ENCODE results near the gene PPBP. TPM values are rescaled to one million over a fixed set of nuclear protein-coding genes. Genes with fewer than 3 reads are reported as not detected.
"Not testable (repeated sequence)": the region's sequence is repeated elsewhere in the genome, so short reads cannot be mapped to it uniquely, and the experiment has no call there.

PPBP gene
- total RNA-seq, 3 donors from 2014 or later, result not detected

DNA sequence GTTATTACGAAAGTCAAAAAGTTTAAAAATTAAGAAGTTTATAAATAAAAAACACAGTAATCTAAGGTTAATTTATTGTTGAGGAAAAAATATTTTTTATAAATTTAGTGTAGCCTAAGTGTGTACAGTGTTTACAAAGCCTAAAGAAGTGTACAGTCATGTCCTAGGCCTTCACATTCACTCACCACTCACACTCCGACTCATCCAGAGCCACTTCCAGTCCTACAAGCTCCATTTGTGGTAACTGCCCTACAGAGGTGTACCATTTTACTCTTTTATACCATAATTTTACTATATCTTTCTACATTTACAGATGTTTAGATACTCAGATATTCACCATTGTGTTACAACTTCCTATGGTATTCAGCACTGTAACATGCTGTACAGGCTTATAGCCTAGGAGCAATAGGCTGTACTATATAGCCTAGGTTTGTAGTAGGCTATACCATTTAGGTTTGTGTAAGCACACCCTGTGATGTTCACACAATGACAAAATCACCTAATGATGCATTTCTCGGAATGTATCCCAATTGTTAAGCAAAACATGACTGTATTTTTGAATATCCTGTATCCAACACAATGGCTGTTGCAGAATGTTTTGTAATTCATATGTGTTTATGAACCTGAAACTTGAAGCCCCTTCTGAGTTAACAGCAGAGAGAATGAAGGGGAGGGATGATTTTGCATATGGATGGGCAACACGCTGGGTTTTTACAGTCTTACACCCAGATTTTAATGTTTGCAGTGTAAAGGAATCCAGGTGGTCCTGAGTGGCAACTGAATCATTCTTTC is 3.1 kb downstream of the PPBP start:
- ATAC-seq, result no peak
- no peaks in the 10 kb centered on the region for H3K36me3 ChIP-seq (ENCODE audit: low read depth)
- H3K4me1 ChIP-seq (ENCODE audit: low read depth), result no peaks in the 10 kb centered on the region
- no peak overlapping the region for H3K4me3 ChIP-seq
- no peak for TF ChIP-seq CTCF (IDR thresholded peaks at IDR 0.05)
- intact Hi-C loops (cut with DNase I, micrococcal nuclease), result no loop called here
- no peaks in the 10 kb centered on the region for H3K9me3 ChIP-seq
- DNase-seq, result no peak

DNA sequence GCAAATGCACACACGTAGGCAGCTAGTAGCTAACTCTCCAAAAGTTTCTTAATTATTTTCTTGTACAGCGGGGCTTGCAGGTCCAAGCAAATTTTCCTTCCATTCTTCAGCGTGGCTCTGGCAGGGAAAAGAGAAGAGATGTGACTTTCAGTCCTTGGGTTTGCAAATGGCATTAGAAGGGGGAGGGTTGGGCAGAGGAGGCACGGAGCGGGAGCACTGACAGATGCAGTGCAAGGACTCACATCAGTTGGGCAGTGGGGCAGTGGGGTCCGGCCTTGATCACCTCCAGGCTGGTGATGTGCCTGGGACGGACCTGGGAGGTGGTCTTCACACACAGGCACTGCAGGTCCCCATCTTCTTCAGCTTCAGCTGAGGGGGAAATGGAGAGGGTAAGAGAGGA is 6.8 kb downstream of the PPBP start:
- H3K36me3 ChIP-seq (ENCODE audit: low read depth); H3K4me1 ChIP-seq (ENCODE audit: low read depth); ATAC-seq; intact Hi-C loops (cut with DNase I, micrococcal nuclease); H3K4me3 ChIP-seq; H3K9me3 ChIP-seq; DNase-seq: not testable (repeated sequence)

DNA sequence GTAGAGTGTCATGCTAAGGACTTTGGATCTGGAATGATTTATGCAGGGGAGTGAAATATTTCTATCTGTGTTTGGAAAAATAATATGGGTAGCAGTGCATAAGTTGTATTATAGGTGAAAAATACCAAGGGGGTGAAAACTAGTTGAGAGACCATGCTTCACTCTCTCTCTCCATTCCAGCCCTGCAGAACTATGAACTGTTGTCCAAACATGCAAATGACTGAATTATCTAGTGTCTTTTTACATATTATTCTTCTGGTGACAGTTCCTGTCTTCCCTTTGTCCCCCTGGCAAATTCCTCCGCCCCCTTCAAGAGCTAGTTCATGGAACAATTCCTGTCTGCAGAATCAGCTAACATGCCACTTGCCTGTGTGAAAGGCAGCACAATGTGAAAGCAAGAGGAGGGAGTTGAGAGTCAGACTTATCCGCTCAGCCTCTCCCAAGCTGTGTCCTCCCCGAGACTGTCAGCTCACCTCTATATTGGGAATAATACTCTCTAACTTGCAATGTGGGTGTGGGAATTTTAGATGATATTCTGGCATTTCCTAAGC is 8.5 kb downstream of the PPBP start:
- intact Hi-C loops (cut with DNase I, micrococcal nuclease), result no loop called here
- H3K4me3 ChIP-seq, result no peak overlapping the region
- DNase-seq (no peak), ATAC-seq (no peak)
- TF ChIP-seq CTCF (IDR thresholded peaks at IDR 0.05), result no peak
- H3K4me1 ChIP-seq (ENCODE audit: low read depth), result no peaks in the 10 kb centered on the region
- H3K9me3 ChIP-seq, result no peaks in the 10 kb centered on the region
- H3K36me3 ChIP-seq (ENCODE audit: low read depth), result no peaks in the 10 kb centered on the region

DNA sequence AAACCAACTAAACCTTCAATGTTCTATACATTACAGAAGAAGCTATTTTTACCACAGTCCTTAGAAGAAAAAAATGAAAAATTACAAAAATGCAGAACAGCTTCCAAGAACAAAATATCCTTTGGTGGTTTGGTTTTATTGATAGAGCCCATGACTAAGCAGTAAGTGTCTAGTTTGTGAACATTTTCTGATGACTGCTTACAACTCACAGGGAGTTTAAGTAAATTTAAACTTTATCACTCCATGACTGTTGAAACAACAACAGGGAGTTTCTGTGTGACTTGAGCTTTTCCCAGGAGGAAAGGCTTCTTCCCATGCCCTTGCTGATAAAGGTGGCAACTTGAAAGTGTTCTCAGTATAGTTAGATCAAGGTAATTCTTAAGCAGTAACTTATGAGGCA is 9.1 kb downstream of the PPBP start:
- H3K36me3 ChIP-seq (ENCODE audit: low read depth), result no peaks in the 10 kb centered on the region
- H3K4me1 ChIP-seq (ENCODE audit: low read depth), result no peaks in the 10 kb centered on the region
- intact Hi-C loops (cut with DNase I, micrococcal nuclease), result no loop called here
- H3K9me3 ChIP-seq, result no peaks in the 10 kb centered on the region
- ATAC-seq (peak; percentile 49), DNase-seq (no peak)
- no peak for TF ChIP-seq CTCF (IDR thresholded peaks at IDR 0.05)
- no peak overlapping the region for H3K4me3 ChIP-seq

- no peak overlapping the region for H3K4me3 ChIP-seq
- no peaks in the 10 kb centered on the region for H3K36me3 ChIP-seq (ENCODE audit: low read depth)
- ATAC-seq (no peak), DNase-seq (no peak)
- TF ChIP-seq CTCF (IDR thresholded peaks at IDR 0.05), result no peak
- H3K4me1 ChIP-seq (ENCODE audit: low read depth), result no peaks in the 10 kb centered on the region
- peaks cover 5% of the 10 kb centered on the region for H3K9me3 ChIP-seq
- intact Hi-C loops (cut with DNase I, micrococcal nuclease), result no loop called here
These were observed 11.3 kb downstream of the PPBP start for GRCh38 chr4:73976716-73977115.

- peaks cover 6% of the 10 kb centered on the region for H3K9me3 ChIP-seq
- H3K36me3 ChIP-seq (ENCODE audit: low read depth), result no peaks in the 10 kb centered on the region
- no peak overlapping the region for H3K4me3 ChIP-seq
- TF ChIP-seq CTCF (IDR thresholded peaks at IDR 0.05), result no peak
- intact Hi-C loops (cut with DNase I, micrococcal nuclease), result no loop called here
- H3K4me1 ChIP-seq (ENCODE audit: low read depth), result no peaks in the 10 kb centered on the region
- no peak for DNase-seq
- no peak for ATAC-seq
These were observed 11.8 kb downstream of the PPBP start for GRCh38 chr4:73976217-73976616.

All from mucosa of descending colon (tissue), 3 donors.